GM21717 (cell line): Measurements from ENCODE around the gene NEU1.
"Not testable (repeated sequence)": the region's sequence is repeated elsewhere in the genome, so short reads cannot be mapped to it uniquely, and the experiment has no call there.

Source experiments
- ATAC-seq: cut with Tn5 transposase; IDR thresholded peaks from one replicate; pipeline ENCODE4 v1.9.1; 2021; ENCODE audit warnings: mild to moderate bottlenecking, moderate library complexity; ENCODE audit not compliant: unreplicated experiment

Gene NEU1

GRCh38 chr6:31822036-31822821, 40.4 kb downstream of the NEU1 start:
- no peak for ATAC-seq

GRCh38 chr6:31821301-31822035, 41.2 kb downstream of the NEU1 start:
- no peak for ATAC-seq

DNA sequence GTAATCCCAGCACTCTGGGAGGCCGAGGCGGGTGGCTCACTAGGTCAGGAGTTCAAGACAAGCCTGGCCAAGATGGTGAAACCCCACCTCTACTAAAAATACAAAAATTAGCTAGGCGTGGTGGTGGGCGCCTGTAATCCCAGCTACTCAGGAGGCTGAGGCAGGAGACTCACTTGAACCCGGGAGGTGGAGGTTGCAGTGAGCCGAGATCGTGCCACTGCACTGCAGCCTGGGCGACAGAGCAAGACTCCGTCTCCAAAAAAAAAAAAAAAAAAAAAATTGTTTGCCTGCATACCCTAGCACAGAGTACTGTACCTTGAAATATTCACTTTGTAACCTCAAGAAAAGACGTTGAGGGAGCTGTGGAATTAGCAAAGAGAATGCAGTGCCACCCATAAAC, 42.2 kb downstream of the NEU1 start:
- not testable (repeated sequence) for ATAC-seq

DNA sequence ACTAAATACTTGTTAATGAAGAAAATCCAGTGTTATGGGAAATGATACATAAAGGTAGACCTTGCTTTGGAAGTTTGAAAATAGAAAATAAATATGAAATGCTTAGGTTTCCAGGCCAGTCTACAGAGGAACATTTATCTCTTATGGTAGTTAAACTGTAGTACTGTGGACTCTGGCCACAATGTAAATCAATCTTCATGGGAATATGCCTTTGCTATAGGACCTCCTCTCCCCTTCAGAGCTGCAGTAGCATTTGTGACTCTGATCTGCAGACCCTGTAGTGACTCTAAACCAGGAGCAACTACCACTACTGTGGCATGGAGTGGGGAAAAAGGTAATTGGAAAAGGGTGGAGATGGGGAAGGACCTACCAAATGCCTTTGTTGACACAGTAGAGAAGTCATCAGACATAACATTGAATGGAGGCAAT, 42.7 kb downstream of the NEU1 start:
- no peak for ATAC-seq

DNA sequence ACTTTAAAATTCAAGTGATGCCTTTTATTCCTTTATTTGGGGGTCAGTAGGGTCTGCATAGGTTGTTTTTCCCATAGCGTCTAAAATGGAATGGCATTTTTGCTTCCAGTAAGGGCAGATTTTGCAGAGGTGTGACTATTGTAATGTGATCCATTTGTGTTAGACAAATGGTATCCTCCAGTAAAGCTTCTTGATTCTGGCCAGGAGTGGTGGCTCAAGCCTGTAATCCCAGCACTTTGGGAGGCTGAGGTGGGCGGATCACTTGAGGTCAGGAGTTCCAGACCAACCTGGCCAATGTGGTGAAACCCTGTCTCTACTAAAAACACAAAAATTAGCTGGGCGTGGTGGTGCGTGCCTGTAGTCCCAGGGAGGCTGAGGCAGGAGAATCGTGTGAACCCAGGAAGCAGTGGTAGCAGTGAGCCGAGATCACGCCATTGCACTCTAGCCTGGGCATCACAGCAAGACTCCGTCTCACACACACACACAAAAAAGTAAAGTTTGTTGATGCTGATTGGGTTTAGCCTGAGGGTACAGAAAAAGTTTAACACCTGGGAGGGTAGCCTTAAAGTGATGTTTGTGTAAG, 44.6 kb downstream of the NEU1 start:
- not testable (repeated sequence) for ATAC-seq

DNA sequence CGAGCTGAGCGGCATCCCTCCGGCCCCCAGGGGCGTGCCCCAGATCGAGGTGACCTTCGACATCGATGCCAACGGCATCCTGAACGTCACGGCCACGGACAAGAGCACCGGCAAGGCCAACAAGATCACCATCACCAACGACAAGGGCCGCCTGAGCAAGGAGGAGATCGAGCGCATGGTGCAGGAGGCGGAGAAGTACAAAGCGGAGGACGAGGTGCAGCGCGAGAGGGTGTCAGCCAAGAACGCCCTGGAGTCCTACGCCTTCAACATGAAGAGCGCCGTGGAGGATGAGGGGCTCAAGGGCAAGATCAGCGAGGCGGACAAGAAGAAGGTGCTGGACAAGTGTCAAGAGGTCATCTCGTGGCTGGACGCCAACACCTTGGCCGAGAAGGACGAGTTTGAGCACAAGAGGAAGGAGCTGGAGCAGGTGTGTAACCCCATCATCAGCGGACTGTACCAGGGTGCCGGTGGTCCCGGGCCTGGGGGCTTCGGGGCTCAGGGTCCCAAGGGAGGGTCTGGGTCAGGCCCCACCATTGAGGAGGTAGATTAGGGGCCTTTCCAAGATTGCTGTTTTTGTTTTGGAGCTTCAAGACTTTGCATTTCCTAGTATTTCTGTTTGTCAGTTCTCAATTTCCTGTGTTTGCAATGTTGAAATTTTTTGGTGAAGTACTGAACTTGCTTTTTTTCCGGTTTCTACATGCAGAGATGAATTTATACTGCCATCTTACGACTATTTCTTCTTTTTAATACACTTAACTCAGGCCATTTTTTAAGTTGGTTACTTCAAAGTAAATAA, 45.3 kb downstream of the NEU1 start:
- not testable (repeated sequence) for ATAC-seq

GRCh38 chr6:31815025-31815838, 47.4 kb downstream of the NEU1 start, which contains the start of the genes HSPA1A and HSPA1L:
TSS of gene HSPA1A (plus strand) at chr6:31815543. CDS start at chr6:31815757, 214 bp downstream.
TSS of gene HSPA1L (minus strand) at chr6:31815283. CDS start at chr6:31811972, 3,311 bp downstream.
- no peak for ATAC-seq

GRCh38 chr6:31814677-31815024, 48.0 kb downstream of the NEU1 start:
- no peak for ATAC-seq

GRCh38 chr6:31813465-31813849, 49.2 kb downstream of the NEU1 start:
- no peak for ATAC-seq

DNA sequence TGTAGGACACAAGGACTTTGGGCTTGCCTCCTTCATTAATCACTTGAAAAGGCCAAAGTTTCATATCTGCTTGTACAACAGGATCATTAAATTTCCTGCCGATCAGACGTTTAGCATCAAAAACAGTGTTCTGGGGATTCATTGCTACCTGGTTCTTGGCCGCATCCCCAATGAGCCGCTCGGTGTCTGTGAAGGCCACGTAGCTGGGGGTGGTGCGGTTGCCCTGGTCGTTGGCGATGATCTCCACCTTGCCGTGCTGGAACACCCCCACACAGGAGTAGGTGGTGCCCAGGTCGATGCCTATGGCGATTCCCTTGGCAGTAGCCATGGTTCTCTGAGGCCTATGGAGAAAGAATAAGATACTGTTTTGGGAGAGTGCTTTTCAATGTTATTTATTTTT, 51.0 kb downstream of the NEU1 start:
- no peak for ATAC-seq

DNA sequence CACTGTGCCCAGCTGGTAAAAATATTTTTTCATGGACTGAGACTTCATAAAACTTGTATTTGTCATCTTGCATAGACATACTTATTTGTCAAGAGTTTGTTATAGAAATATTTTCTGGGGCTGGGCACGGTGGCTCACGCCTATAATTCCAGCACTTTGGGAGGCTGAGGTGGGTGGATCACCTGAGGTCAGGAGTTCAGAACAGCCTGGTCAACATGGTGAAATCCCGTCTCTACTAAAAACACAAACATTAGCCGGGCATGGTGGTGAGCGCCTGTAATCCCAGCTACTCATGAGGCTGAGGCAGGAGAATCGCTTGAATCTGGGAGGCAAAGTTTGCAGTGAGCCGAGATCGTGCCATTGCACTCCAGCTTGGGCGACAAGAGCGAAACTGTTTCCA, 54.0 kb downstream of the NEU1 start:
- not testable (repeated sequence) for ATAC-seq
